NT2/D1 (cell line): ENCODE results near the gene ZNF45.

Experiments used
- SUZ12 ChIP-seq: IDR thresholded peaks from 2 replicates; pipeline ENCODE4 v1.6.1; 2011; ENCODE audit not compliant: insufficient read length, insufficient read depth; ENCODE audit errors: extremely low read depth
- YY1 ChIP-seq: IDR thresholded peaks from 2 replicates; pipeline ENCODE4 v1.6.1; 2011; ENCODE audit not compliant: insufficient read length, insufficient read depth
- ZNF274 ChIP-seq: IDR thresholded peaks from 2 replicates; pipeline ENCODE4 v1.6.1; 2011; ENCODE audit warnings: mild to moderate bottlenecking, low read depth, low read length

DNA sequence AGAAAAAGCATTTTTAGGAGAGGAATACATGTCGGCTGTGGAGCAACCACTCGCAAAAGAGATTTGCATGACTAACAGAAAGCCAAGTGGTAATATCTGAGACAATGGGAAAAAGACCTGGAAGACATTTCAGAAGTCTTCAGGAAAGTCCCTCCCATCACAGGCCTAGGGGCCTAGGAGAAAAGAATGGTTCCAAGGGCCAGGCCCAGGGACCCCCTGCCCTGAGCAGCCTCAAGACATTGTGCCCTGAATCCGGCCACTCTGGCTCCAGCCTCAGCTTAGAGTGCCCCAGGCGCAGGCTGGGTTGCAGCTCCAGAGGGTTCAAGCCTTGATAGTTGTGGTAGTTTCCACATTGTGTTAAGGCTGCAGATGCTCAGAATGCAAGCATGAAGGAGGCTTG, 25.3 kb upstream of the ZNF45 start:
- no peak for TF ChIP-seq YY1
- no peak for TF ChIP-seq SUZ12
- TF ChIP-seq ZNF274, result no peak
